Measurements from ENCODE around the gene RECQL. TPM values are rescaled to one million over a fixed set of nuclear protein-coding genes. Genes with fewer than 3 reads are reported as not detected.
A peak's percentile ranks its signal among the peaks of the same experiment; 100 is the strongest.

The RECQL gene
- total and polyA plus RNA-seq, 9 of the 15 experiments (the other 6 are each of a cell fraction or from before 2014, with no cell fraction given) = 22.2 to 44.7 (median 28.5) TPM

- TF ChIP-seq RFX7 (CRISPR knock-in tag; IDR thresholded peaks at IDR 0.05) = no peak
- peak; percentile 87 for TF ChIP-seq SP1 (CRISPR knock-in tag; IDR thresholded peaks at IDR 0.05)
- TF ChIP-seq TBP (optimal IDR thresholded peaks at IDR 0.05; ENCODE audit: low read depth, low read length) = peak; percentile 60
- TF ChIP-seq SIRT6 (IDR thresholded peaks at IDR 0.05; ENCODE audit: low read depth, low read length) = no peak
- peak; percentile 63 for TF ChIP-seq CHD2 (IDR thresholded peaks at IDR 0.05; ENCODE audit: low read depth, low read length)
- TF ChIP-seq BCOR (IDR thresholded peaks at IDR 0.05) = no peak
- TF ChIP-seq ARID4B (CRISPR knock-in tag; IDR thresholded peaks at IDR 0.05) = peak; percentile 90
- TF ChIP-seq ETS1 (conservative IDR thresholded peaks at IDR 0.05; ENCODE audit: control insufficient read depth, low read depth, low read length) = 0 out of 2 replicates have a peak, but pooled peaks have one; percentile 54
- TF ChIP-seq ZNF830 (CRISPR knock-in tag; IDR thresholded peaks at IDR 0.05) = no peak
- peak; percentile 99 for TF ChIP-seq TFAP4 (CRISPR knock-in tag; IDR thresholded peaks at IDR 0.05; ENCODE audit: borderline replicate concordance)
- peak; percentile 95 for TF ChIP-seq ELF1 (tag; IDR thresholded peaks at IDR 0.05)
- peak in 1 of 2 experiments; percentile 92; a peak in 2 of 4 replicates for TF ChIP-seq MLLT1 (IDR thresholded peaks at IDR 0.05)
- TF ChIP-seq ZNF780A (CRISPR knock-in tag; IDR thresholded peaks at IDR 0.05) = no peak
- no peak for TF ChIP-seq WHSC1 (IDR thresholded peaks at IDR 0.05; ENCODE audit: low read length)
- TF ChIP-seq IRF9 (tag; IDR thresholded peaks at IDR 0.05) = no peak
- no peak for TF ChIP-seq TRIM28 (IDR thresholded peaks at IDR 0.05)
- TF ChIP-seq E2F4 (CRISPR knock-in tag; IDR thresholded peaks at IDR 0.05; ENCODE audit: low read depth) = peak; percentile 89; the same call in 1 of the 2 replicates
These were observed at the start of gene RECQL, which contains the start of gene GOLT1B (continued) for GRCh38 chr12:21501258-21502163.
